ENCODE measurements around the gene FFAR1.

DNA sequence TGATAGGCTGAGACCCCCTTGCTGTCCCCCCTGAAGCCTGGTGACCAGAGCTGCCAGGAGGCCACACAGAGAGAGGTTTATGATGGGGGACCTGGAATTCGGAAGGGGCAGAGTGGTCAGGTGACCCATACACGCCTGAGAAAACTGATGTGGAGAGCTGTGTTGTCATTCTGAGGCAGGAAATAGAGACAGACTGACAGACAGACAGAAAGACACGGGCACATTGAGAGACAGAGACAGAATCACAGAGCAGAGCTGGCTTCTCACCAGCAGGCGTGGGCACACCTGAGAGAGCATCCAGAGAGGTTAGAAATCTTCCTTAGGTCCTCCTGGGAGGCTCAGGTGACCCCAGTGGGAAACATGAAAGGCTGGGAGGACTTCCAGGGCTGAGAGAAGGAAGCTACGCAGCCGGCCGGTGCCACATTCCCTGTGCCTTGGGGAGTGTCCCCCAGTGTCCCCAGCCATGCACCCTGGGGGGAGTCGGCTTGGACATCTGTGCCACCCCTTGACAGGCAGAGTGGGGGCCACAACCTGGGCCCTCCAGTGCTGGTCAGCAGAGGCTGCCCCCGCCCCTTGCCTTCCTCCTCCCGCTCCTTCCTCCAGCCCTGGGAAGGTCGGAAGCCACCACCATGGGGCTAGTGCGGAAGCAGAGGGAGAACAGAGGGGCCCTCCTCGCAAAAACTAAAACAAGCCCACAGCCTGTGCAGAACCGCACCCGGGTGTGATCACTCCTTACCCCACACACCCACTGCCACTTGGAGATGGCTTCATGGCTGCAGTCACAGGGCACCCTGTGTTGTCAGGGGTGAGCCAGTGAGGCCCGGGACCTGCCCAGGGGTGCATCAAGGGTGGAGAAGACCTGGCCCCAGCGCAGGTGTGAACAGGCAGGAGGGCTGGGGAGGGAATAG is 2.2 kb downstream of the FFAR1 start:
- no peak for TF ChIP-seq SP1 (IDR thresholded peaks at IDR 0.05)
- no peak for TF ChIP-seq SUZ12 (IDR thresholded peaks at IDR 0.05)
- no peak for TF ChIP-seq HDGF (IDR thresholded peaks at IDR 0.05; ENCODE audit: borderline replicate concordance)
- TF ChIP-seq ELF4 (IDR thresholded peaks at IDR 0.05): no peak
- TF ChIP-seq, protein P1, sequence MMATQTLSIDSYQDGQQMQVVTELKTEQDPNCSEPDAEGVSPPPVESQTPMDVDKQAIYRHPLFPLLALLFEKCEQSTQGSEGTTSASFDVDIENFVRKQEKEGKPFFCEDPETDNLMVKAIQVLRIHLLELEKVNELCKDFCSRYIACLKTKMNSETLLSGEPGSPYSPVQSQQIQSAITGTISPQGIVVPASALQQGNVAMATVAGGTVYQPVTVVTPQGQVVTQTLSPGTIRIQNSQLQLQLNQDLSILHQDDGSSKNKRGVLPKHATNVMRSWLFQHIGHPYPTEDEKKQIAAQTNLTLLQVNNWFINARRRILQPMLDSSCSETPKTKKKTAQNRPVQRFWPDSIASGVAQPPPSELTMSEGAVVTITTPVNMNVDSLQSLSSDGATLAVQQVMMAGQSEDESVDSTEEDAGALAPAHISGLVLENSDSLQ (IDR thresholded peaks at IDR 0.05): no peak
- TF ChIP-seq CTBP1 (IDR thresholded peaks at IDR 0.05; ENCODE audit: borderline replicate concordance): no peak
- no peak for TF ChIP-seq BHLHE40 (IDR thresholded peaks at IDR 0.05; ENCODE audit: borderline replicate concordance)
- no peak for TF ChIP-seq FOXA1 (IDR thresholded peaks at IDR 0.05)
- no peak for TF ChIP-seq L3MBTL2 (conservative IDR thresholded peaks at IDR 0.05)
- TF ChIP-seq FOXM1 (IDR thresholded peaks at IDR 0.05; ENCODE audit: borderline replicate concordance): no peak
- TF ChIP-seq ZNF384 (IDR thresholded peaks at IDR 0.05): no peak
- no peak for TF ChIP-seq FOXK2 (IDR thresholded peaks at IDR 0.05)
